Activated T-helper 1 cell treated with Interleukin-2 at 50 U/mL for 16 hours (primary cell): ENCODE results near the gene SBSN.
"Not testable (repeated sequence)": the region's sequence is repeated elsewhere in the genome, so short reads cannot be mapped to it uniquely, and the experiment has no call there.

Experiments used
- DNase-seq: peaks from one replicate; pipeline ENCODE4 v3.0.0-alpha.2; 2020; ENCODE audit warnings: low read depth

SBSN gene

DNA sequence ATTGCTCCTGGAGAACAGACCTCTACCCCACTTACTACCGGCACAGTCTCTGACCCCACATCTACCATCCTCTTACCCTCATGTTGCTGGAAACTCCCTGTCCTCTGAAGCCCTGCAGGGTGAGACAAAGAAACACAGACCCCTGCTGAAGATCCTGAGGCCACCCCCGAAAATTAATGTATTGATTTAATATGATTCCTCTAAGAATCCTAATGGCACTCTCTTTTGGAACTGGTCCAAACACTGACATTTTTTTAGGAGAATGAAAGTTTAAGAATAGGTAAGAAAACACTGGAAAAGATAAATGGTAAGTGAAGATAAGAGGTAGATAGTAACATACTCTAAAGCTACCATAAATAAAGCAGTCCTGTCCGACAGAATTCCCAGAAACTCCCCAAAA is 20.0 kb downstream of the SBSN start:
- DNase-seq = no peak

- DNase-seq = no peak
These were observed 20.6 kb downstream of the SBSN start for GRCh38 chr19:35507561-35507960.

DNA sequence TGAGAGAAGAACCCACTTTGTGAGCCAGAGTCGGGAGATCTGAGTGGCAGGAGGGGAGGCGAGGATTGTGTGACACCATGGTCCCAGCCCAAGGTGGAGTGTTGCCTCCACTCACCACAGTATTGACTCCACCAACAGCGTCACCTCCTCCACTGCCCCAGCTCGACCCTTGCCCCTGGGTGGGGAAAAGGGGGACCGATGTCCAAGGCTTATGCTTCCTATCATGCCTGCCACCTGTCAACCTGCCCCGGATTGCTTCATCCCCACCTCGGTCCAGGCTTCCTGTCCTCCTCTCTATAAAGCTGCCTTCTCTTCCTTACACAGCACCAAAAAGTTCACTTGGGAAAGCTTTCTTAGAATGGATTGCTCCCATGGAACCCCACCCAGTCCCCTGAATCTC is 22.1 kb downstream of the SBSN start:
- DNase-seq = no peak

- no peak for DNase-seq
These were observed 25.4 kb downstream of the SBSN start for GRCh38 chr19:35502751-35503150.

DNA sequence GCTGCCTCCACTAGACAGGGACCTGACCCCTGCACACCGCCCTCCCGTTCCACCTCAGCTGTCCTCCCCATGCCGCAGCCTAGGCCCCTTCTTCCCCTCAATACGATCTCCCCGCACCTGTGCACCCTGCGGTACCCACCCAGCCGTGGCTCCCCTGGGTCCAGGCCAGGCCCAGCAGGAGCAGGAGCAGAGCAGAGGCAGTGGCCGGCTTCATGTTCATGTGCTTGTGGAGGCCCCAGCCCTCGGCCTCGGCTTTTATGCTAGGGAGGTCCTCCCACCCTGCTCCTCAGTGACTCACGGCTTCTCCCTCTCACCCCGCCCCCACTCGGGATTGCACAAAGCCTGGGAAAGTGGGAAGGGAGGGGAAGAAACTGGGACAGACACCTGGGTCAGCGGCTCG is 26.4 kb downstream of the SBSN start:
- no peak for DNase-seq

DNA sequence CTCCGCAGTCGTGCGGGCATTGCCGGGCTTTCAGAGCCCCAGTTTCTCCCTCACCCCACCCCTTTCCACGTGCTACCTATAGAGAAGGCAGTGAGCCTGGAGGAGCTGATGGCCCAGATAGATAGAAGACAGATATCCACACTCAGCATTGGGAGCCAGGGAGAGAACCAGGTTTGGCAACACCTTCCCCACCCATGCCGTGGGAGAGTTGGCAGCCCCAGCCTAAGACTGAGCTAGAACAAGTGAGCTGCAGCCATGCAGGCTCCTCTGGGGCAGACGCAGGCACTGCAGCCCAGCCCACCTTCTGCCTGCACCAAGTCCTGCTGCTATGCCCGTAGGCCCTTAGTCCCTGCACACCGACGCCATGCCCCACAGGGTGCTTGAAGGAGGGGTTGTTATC is 27.5 kb downstream of the SBSN start:
- DNase-seq = no peak

DNA sequence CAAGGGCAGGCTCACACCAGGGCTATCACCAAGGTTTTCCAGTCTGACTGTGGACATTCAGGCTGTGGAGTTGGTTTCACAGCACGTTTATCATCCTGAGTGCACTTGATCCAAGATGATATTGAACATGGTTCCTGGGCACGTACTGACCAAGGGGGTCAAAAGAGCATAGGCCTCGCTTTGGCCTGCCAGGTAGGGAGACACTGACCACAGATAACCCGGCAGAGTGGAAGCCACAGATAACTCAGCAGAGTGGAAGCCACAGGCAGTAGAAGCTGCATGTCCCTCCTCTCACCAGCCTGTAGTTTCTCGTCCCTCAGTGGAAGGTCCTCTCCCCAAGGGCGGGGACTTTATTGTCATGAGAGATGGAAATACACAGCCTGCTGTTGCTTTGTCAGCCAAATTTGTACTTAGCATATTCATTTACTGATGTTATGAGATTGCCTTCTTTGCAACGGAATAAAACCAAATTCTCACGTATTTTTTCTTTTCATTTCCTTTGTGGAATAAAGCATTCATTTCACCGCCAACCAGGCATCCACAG is 29.1 kb downstream of the SBSN start:
- no peak for DNase-seq

DNA sequence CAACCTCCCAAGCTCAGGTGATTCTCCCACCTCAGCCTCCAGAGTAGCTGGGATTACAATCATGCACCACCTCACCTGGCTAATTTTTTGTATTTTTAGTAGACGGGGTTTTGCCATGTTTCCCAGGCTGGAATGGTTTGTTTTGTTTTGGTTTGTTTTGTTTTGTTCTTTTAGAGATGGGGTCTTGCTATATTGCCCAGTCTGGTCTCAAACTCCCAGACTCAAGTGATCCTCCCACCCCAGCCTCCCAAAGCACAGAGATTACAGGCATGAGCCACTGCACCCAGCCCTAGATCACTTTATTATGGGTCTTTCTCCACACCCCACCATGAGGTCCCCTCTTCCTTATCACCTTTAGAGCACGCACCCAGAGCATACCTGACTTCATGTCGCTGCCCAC is 29.9 kb downstream of the SBSN start:
- DNase-seq = no peak

DNA sequence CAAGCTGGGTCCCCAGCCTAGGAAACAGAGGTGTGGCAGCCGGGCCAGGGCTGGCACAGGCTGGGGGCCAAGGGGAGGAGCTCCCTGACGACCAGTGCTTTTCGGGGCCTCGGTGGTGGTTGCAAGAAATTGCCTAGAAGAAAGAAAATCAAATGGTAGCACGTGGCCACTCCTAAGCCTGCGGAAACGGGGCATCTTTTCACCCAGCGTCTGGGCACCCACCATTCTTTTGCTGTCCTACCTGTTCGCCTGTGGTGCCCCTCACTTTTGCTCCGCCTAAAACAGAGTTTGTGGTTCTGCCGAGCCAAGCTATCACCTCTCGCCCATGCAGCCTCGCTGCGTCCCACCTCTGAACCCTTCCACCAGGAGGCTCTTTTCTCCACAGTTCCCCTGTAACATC is 30.7 kb downstream of the SBSN start:
- DNase-seq = no peak

- peak; percentile 37 for DNase-seq
These were observed 32.7 kb downstream of the SBSN start for GRCh38 chr19:35495107-35496064.

DNA sequence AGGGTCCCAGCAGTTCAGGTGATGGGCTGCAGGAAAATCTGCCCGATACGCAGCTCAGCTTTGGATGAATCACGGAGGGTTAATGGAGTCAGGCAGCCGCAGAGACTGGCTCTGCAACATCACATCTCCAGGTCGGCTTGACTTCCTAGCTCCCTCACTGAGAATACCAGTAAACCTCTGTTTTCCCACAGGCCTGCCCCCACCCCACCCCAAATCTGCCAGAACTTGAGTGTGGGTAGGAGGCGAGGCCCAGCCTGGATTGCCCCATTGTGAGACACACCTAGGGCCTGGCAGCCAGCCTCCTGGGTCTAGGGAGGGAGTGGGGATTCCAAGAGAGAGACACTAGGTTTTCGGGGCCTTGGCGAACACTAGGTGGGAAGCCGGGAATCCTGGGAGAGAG is 34.1 kb downstream of the SBSN start:
- no peak for DNase-seq

DNA sequence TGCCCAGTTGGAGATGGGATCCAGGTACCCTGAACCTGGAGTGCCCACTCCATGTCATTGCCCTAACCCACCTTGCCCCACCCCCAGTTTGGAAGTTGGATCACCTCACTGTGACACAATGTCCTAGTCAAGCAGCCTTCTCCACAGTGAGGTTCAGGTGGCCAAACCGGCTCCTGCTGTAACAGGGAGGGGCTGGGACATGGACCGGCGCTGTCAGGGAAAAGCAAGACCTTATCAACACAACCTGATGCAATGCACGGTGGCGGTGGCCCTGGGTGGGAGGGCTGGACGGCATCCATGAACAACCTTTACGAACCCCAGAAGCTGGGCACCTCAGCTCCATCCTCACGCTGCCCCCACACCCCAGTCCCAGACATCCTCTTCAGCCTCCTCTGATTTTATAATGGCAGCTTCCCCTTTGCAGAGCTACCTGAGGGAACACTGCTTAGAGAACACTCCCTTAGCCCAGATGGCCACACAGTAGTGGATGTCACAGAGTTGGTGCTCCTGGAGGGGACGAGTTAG is 36.2 kb downstream of the SBSN start:
- no peak for DNase-seq

DNA sequence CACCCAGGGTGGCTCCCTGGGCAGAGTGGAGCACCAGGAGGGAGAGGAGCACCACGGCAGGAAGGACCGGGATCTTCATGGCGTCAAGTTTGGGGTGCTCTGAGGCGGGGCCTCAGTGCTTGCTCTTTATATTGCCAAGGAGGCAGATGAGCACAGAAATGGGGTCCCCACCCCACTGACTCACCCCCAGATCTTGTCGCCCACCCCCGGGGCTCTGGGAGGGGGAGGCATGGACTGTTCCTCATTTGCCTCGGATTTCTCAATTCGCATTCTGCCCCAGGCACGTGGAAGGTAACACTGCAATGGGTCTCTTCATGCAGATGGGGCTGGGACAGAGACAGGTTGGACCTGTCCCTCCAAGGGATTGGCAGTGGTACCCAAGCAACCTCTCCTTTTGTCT is 37.7 kb downstream of the SBSN start, which contains the start of gene KRTDAP:
KRTDAP (minus strand) TSS at position 101 of the 400 bp plus-strand sequence; CDS start at position 79, 22 bp downstream.
- DNase-seq = no peak

DNA sequence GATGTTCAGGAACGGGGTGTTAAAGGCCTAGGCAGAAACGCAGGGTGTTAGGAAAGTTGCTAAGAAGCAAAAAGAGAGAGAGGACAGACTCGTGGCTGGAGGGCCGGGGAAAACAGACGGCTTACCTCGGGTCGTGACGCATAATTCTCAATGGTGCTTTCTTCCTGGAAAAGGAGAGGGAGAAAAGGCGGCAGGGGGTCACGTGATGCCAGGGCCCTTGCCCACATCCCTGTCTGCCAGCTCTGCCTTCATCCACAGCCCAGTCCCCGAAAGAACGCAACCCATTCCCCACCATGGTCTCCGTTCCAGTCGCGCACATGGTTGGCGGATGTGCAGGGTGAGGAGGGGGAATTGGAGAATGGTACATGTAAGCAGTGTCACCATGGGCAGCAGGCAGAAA is 39.4 kb downstream of the SBSN start:
- no peak for DNase-seq

DNA sequence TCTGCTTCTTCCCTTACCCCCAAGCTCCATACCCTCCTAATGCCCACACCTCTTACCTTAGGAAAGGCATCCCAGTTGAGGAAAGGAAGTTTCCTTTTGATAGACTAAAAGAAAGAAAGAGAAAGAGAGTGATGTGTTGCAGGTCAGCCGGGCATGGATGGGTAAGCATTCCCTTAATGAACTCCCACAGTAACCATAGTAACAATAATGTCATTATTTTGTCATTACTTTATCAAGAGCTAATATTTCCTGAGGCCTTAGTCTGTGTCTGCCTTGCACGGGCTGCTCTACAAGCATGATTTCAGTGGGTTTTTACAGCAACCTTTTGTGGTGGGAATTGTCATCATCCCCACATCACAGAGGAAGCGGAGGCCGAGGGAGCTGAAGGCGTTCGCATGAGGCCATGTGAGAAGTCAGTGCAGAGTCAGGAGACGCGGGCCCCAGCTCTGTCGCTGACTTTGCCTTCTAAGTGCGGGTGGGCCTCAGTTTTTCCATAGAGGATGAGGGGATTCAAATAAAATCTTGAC is 40.4 kb downstream of the SBSN start:
- DNase-seq = no peak

- no peak for DNase-seq
These were observed 41.8 kb downstream of the SBSN start for GRCh38 chr19:35486268-35486708.

- DNase-seq = no peak
These were observed 43.7 kb downstream of the SBSN start for GRCh38 chr19:35484252-35485036.

- DNase-seq = no peak
These were observed 45.0 kb downstream of the SBSN start for GRCh38 chr19:35483089-35483488.

DNA sequence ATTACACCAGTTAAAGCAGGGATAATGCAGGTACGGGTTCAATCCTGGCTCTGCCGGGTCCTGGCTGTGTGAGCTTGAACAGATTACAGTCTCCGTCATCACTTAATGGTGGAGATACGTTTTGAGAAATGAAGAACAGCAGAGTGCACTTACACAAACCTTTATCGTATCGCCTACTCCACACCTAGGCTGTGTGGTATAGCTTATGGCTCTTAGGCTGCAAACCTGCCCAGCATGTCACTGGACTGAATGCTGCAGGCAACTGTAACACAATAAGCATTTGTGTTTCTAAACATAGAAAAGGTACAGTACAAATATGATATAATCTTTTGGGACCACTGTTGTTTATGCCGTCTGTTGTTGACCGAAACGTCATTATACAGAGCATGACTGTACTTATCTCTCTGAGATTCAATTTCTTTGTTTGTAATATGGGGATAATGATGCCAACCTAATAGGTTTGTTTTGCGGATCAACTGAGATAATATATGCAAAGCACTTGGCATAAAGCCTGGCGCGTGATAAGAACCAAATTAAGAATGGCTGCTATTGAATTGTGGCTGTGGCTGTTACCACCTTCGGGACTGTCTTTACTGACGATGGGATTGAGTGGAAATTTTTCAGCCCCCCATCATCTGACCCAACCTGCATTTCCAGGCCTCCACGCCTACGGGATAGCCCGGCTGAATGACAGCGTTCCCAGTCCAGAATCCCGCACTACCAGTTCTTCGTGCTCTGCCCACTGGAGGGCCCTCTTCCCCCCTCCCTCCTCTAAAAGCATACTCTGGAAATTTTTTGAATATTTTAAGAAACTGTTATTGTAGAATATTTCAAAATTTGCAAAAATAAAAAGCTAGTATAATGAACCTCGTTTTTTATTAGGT is 49.1 kb downstream of the SBSN start:
- no peak for DNase-seq

DNA sequence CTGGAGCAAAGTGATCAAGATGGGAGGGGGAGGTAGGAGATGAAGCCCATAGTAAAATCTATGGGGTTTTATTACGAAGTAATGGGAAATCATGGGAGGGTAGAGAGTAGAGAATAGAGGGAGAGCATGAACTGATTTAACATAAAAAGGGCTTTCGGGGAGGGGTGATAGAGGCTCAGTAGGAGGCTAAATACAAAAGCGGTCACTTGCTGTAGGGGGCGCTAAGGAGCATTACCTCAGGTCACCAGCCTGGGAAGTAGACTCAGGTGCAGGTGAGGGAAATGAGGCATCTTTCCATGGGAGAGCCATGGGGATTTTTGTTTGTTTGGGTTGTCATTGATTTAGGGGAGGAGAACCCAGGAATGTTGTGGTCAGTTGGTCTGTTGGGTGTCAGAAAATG is 52.0 kb downstream of the SBSN start:
- DNase-seq = no peak

GRCh38 chr19:35474594-35474993 is 53.5 kb downstream of the SBSN start:
- not testable (repeated sequence) for DNase-seq
